ENCODE results near the gene SCTR.

The SCTR gene

GRCh38 chr2:119537792-119538191 lies 13.5 kb upstream of the SCTR start:
- TF ChIP-seq CTCF (IDR thresholded peaks at IDR 0.05): no peak

- no peak for TF ChIP-seq CTCF (IDR thresholded peaks at IDR 0.05)
Observed at GRCh38 chr2:119536707-119537106, 12.4 kb upstream of the SCTR start.

- no peak for TF ChIP-seq CTCF (IDR thresholded peaks at IDR 0.05)
Observed at GRCh38 chr2:119536211-119536610, 11.9 kb upstream of the SCTR start.

- no peak for TF ChIP-seq CTCF (IDR thresholded peaks at IDR 0.05)
Observed at GRCh38 chr2:119533560-119533959, 9.3 kb upstream of the SCTR start.

- no peak for TF ChIP-seq CTCF (IDR thresholded peaks at IDR 0.05)
Observed at GRCh38 chr2:119531292-119531691, 7.0 kb upstream of the SCTR start.

GRCh38 chr2:119527999-119528398 lies 3.7 kb upstream of the SCTR start:
- no peak for TF ChIP-seq CTCF (IDR thresholded peaks at IDR 0.05)

- no peak for TF ChIP-seq CTCF (IDR thresholded peaks at IDR 0.05)
Observed at GRCh38 chr2:119525614-119526013, 1.3 kb upstream of the SCTR start.

GRCh38 chr2:119523383-119523951 lies 816 bp downstream of the SCTR start:
- no peak for TF ChIP-seq CTCF (IDR thresholded peaks at IDR 0.05)

All from LNCAP (cell line).